GM18519 (cell line): Measurements from ENCODE around the gene OSTF1.

Source experiments
- ATAC-seq: cut with Tn5 transposase; IDR thresholded peaks from one replicate; pipeline ENCODE4 v1.9.1; 2021; ENCODE audit warnings: mild to moderate bottlenecking, moderate library complexity; ENCODE audit not compliant: unreplicated experiment, low FRiP score

The OSTF1 gene, protein sequence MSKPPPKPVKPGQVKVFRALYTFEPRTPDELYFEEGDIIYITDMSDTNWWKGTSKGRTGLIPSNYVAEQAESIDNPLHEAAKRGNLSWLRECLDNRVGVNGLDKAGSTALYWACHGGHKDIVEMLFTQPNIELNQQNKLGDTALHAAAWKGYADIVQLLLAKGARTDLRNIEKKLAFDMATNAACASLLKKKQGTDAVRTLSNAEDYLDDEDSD

GRCh38 chr9:75087824-75088645 is at the start of gene OSTF1, which contains the start of gene NMRK1:
Gene OSTF1 (plus strand): TSS chr9:75088514. CDS start chr9:75088693, 179 bp downstream.
Gene NMRK1 (minus strand): TSS chr9:75088155. CDS start chr9:75083115, 5,040 bp downstream.
- ATAC-seq: peak; percentile 96

- no peak for ATAC-seq
These were observed 49.3 kb upstream of the OSTF1 start for GRCh38 chr9:75039009-75039408.

DNA sequence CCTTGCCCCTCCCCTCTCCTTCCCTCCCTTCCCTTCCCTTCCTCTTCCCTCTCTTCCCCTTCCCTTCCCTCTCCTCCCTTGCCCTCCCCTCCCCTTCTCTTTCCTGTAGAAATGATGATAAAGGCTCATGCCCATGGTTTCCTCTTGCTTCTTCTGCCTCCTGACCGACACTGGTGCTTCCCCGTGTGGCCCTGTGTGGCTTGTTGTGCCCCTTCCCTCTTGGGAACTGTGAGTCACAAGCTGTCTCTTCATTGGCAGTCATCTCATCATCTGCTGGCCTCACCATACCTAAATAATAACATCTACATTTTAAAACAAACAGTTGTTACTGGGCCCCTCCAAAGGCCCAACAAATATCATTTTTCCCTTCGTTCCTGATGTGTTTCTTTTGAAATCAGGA is 48.5 kb upstream of the OSTF1 start:
- ATAC-seq: no peak

DNA sequence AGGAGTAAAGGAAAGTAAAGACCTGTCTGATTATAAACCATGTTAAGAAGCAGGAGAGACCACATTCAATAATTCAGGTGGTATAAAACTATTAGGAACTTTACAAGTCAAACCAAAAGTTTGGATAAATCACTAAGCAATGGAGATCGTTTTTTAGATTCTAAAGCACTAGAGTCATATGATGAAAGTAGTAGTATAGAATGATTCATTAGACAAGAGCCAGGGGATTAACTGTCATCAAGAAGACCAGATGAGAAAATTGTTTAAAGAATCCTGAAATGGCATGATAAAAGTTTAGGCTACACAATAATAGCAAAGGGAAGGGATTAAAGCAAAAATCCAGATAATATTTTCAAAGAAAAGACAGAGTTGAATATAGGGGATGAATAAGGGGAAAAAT is 47.3 kb upstream of the OSTF1 start:
- ATAC-seq: no peak

- no peak for ATAC-seq
These were observed 41.5 kb upstream of the OSTF1 start for GRCh38 chr9:75046725-75047345.

GRCh38 chr9:75047506-75047905 is 40.8 kb upstream of the OSTF1 start:
- ATAC-seq: no peak

GRCh38 chr9:75051285-75051684 is 37.0 kb upstream of the OSTF1 start:
- no peak for ATAC-seq

- peak; percentile 99 for ATAC-seq
These were observed 34.4 kb upstream of the OSTF1 start for GRCh38 chr9:75053869-75054268.

- no peak for ATAC-seq
These were observed 33.8 kb upstream of the OSTF1 start for GRCh38 chr9:75054368-75055001.

DNA sequence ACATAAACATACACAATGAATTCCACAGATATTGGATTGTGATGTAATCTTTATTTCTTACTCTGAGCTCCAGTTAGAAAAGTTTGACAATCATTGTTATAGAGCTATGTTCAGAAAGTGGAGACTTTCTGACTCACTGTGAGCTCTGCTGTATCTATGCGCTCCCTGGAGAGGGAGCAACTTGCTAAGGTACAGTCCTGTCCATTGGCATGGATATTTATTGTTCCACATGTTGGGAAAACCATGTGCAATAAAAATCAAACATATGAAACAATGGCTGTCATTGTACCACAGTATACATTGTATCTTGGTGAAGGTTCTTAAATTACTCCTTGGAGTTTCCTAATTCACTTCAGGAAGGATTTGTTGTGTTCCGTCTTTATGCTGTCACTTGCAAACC is 27.1 kb upstream of the OSTF1 start:
- ATAC-seq: no peak

DNA sequence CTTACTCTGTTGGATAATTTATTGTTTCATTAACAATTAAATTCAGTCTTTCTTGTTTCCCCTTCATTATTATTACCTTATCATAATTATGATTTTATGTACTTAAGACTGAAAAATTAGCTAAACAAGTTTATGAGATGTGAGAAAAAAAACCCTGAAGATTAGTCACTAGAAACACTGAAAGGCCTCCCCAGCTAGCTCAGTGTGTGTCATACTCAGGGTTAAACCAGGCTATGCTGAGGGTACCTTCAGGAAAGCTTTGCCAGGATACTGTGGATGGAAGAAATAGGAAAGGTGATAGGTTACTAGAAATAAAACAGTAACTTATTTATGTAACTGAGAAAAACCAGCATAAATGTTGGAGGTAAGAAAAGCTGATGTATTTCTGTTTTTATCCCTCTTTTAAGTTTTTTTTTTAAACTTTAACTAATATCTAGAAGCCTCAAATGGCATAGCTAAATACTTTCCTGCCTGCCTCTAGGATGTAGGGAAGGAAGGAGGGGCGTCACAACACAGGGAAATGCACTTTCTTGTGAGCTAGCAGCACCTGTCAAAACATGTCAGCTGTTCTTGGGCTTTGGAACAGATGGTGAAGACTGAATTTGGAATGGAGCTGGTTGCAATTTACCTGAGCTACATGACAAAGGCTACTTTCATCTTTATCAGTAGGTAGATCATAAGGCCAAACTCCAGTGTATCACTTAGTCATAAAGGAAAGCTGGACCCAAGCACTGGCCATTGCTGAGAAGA is 24.6 kb upstream of the OSTF1 start:
- no peak for ATAC-seq

DNA sequence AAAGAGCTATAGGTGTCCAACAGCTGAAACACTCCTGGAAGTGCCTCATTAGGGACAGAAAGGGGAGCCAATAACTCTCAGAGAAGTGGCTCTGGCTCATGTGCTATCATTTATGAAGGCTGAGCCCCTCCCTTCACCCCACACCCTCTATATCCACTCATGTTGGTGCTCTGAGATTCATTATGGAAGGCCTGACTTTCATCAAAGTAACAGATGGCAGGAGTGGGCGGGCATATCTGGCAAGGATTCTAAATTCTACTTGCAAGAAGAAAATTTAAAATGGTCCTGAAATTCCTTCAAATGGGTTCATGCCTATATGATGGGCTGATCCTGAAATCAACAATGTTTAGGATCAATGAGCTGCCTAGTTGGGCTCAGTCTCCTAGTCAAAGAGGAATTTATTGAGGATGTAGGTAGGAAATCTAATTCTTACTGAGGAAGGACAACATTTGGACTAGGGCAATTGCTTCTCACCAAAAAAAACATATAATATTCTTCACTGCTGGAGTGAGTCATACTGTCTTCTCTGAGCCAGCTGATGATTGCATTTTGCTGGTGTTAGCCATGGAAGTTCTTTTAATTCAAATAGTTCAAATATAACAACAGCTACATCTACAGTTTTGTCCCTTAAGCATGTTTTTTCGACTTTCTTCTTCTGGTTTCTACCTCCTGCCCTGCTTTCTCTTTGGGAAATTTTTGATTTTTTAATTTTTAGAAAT is 23.8 kb upstream of the OSTF1 start:
- ATAC-seq: no peak

- no peak for ATAC-seq
These were observed 22.8 kb upstream of the OSTF1 start for GRCh38 chr9:75065510-75065909.

GRCh38 chr9:75067894-75068293 is 20.4 kb upstream of the OSTF1 start:
- ATAC-seq: no peak

- ATAC-seq: no peak
These were observed 19.1 kb upstream of the OSTF1 start for GRCh38 chr9:75069171-75069570.

- peak; percentile 76 for ATAC-seq
These were observed 16.7 kb upstream of the OSTF1 start for GRCh38 chr9:75071530-75072122.

GRCh38 chr9:75072895-75073294 is 15.4 kb upstream of the OSTF1 start:
- ATAC-seq: no peak

- no peak for ATAC-seq
These were observed 6.7 kb upstream of the OSTF1 start for GRCh38 chr9:75081632-75082031.
